Measurements from ENCODE around the gene TRAPPC8.
"Not testable (repeated sequence)": the region's sequence is repeated elsewhere in the genome, so short reads cannot be mapped to it uniquely, and the experiment has no call there.

TRAPPC8 gene

GRCh38 chr18:31840499-31840898, 102.4 kb downstream of the TRAPPC8 start:
- no peak for DNase-seq

- no peak for DNase-seq
These were observed 105.0 kb downstream of the TRAPPC8 start for GRCh38 chr18:31837879-31838278.

- no peak for DNase-seq
These were observed 107.3 kb downstream of the TRAPPC8 start for GRCh38 chr18:31835528-31836133.

- DNase-seq: no peak
These were observed 111.0 kb downstream of the TRAPPC8 start for GRCh38 chr18:31831903-31832302.

- no peak for DNase-seq
These were observed 112.2 kb downstream of the TRAPPC8 start for GRCh38 chr18:31830686-31831085.

GRCh38 chr18:31828613-31829012, 114.3 kb downstream of the TRAPPC8 start:
- no peak for DNase-seq

- not testable (repeated sequence) for DNase-seq
These were observed 116.1 kb downstream of the TRAPPC8 start for GRCh38 chr18:31826673-31827325.

- no peak for DNase-seq
These were observed 117.2 kb downstream of the TRAPPC8 start for GRCh38 chr18:31825772-31826171.

- no peak for DNase-seq
These were observed 121.3 kb downstream of the TRAPPC8 start for GRCh38 chr18:31821545-31822171.

- DNase-seq: no peak
These were observed 123.1 kb downstream of the TRAPPC8 start for GRCh38 chr18:31819925-31820229.

- DNase-seq: no peak
These were observed 123.6 kb downstream of the TRAPPC8 start for GRCh38 chr18:31819106-31819924.

GRCh38 chr18:31814132-31814531, 128.8 kb downstream of the TRAPPC8 start:
- no peak for DNase-seq

GRCh38 chr18:31810336-31811130, 132.4 kb downstream of the TRAPPC8 start:
- DNase-seq: not testable (repeated sequence)

- not testable (repeated sequence) for DNase-seq
These were observed 133.9 kb downstream of the TRAPPC8 start for GRCh38 chr18:31809049-31809448.

GRCh38 chr18:31801078-31801477, 141.8 kb downstream of the TRAPPC8 start:
- DNase-seq: no peak

GRCh38 chr18:31799257-31799656, 143.7 kb downstream of the TRAPPC8 start:
- not testable (repeated sequence) for DNase-seq

- DNase-seq: no peak
These were observed 144.5 kb downstream of the TRAPPC8 start for GRCh38 chr18:31798399-31798798.

- DNase-seq: no peak
These were observed 147.2 kb downstream of the TRAPPC8 start for GRCh38 chr18:31795747-31796146.

- DNase-seq: no peak
These were observed 149.4 kb downstream of the TRAPPC8 start for GRCh38 chr18:31793531-31793930.

- DNase-seq: no peak
These were observed 150.4 kb downstream of the TRAPPC8 start for GRCh38 chr18:31792580-31792911.

- DNase-seq: no peak
These were observed 150.9 kb downstream of the TRAPPC8 start for GRCh38 chr18:31791817-31792579.

- DNase-seq: no peak
These were observed 153.5 kb downstream of the TRAPPC8 start for GRCh38 chr18:31789409-31789808.

All from activated CD8-positive, alpha-beta memory T cell treated with anti-CD3 and anti-CD28 coated beads, Interleukin-2, amount 50 U/mL, for 4 hours (primary cell).